HepG2 (cell line): ENCODE data around the gene DDT. TPM values are rescaled to one million over a fixed set of nuclear protein-coding genes. Genes with fewer than 3 reads are reported as not detected.

Experiments
- ATAC-seq: fragments of 200-7000 bp; cut with Tn5 transposase; 3 replicates; pipeline ENCODE4 v1.9.1; 2020; ENCODE audit warnings: mild to moderate bottlenecking, moderate library complexity
- BruUV-seq: library from RNA; stranded (reverse); fragments of 400-500 nt; replicated peaks from 2 replicates; lab custom pipeline; 2021; lab: Mats Ljungman, UMichigan
- CTCF ChIA-PET: fragments of 300-600 bp; formaldehyde crosslinking; extraction: SDS; loops from one replicate; lab custom pipeline; 2021; ENCODE audit warnings: low total read pairs, inconsistent platforms, low intra/inter-chr PET ratio; lab: Yijun Ruan, JAX
- POLR2A ChIA-PET: fragments of 350-600 bp; sonication (Branson Sonifier 250); formaldehyde crosslinking; loops from one replicate; lab custom pipeline; 2020; ENCODE audit warnings: antibody characterized with exemption, inconsistent platforms; lab: Yijun Ruan, JAX
- DNase-seq: peaks from one replicate; pipeline ENCODE4 v3.0.0-alpha.2; 2015; ENCODE audit warnings: low spot score
- FAIRE-seq: peaks from 3 replicates; lab custom pipeline; 2011; peaks lifted over from hg19 to GRCh38; lab: Jason Lieb, UNC
- H2AFZ ChIP-seq: one replicate; pipeline ENCODE4 v1.6.1; 2011; ENCODE audit warnings: low read length, inconsistent platforms
- H3K27ac ChIP-seq: fragments of 300-600 bp; 3 replicates; pipeline ENCODE4 v1.8.0; 2011; ENCODE audit warnings: mixed run types, mild to moderate bottlenecking, mixed read lengths, low read length, inconsistent platforms; ENCODE audit not compliant: insufficient read depth; ENCODE audit errors: extremely low read length
- H3K27me3 ChIP-seq, 2 experiments: fragments of 200-600 bp in 1 of 2; 2 replicates in 1 of 2; 3 replicates in 1 of 2; pipeline versions ENCODE4 v1.6.0 to v1.8.0; 2011; ENCODE audit warnings: low read length in 2 of 2, mild to moderate bottlenecking in 2 of 2, moderate library complexity in 2 of 2, inconsistent platforms in 1 of 2; ENCODE audit not compliant: insufficient read depth in 2 of 2, control insufficient read depth in 1 of 2
- H3K36me3 ChIP-seq, 2 experiments: fragments of 200-600 bp in 1 of 2; replicated peaks in 1 of 2; 2 replicates in 1 of 2; 3 replicates in 1 of 2; pipeline versions ENCODE4 v1.5.1 to v1.8.0; 2011; ENCODE audit warnings: low read length in 2 of 2, inconsistent platforms in 1 of 2; ENCODE audit not compliant: insufficient read depth in 2 of 2, control insufficient read depth in 1 of 2
- H3K4me1 ChIP-seq: 2 replicates; pipeline ENCODE4 v1.5.1; 2012; ENCODE audit warnings: low read length, inconsistent platforms; ENCODE audit not compliant: insufficient read depth
- H3K4me2 ChIP-seq: 2 replicates; pipeline ENCODE4 v1.6.0; 2011; ENCODE audit warnings: low read depth, low read length, inconsistent platforms
- H3K4me3 ChIP-seq, 3 experiments: fragments of 200-600 bp in 1 of 3; sonication (generic), shearing (Covaris generic) in 1 of 3; replicated peaks in 1 of 3; 2 replicates each; pipeline ENCODE4 v1.5.1; 2011 to 2016; ENCODE audit warnings: low read length in 3 of 3, inconsistent platforms in 2 of 3, low read depth in 2 of 3, mild to moderate bottlenecking in 2 of 3, control low read depth in 1 of 3, mixed read lengths in 1 of 3; ENCODE audit not compliant: insufficient read depth in 1 of 3
- H3K79me2 ChIP-seq: one replicate; pipeline ENCODE4 v1.6.1; 2011; ENCODE audit warnings: low read length, inconsistent platforms; ENCODE audit not compliant: insufficient read depth
- H3K9ac ChIP-seq: 2 replicates; pipeline ENCODE4 v1.6.0; 2011; ENCODE audit warnings: mild to moderate bottlenecking, low read depth, low read length, inconsistent platforms; ENCODE audit not compliant: insufficient read depth
- H3K9me3 ChIP-seq: 2 replicates; pipeline ENCODE4 v1.5.1; 2012; ENCODE audit warnings: mild to moderate bottlenecking, low read length
- H4K20me1 ChIP-seq: 2 replicates; pipeline ENCODE4 v1.6.0; 2011; ENCODE audit warnings: inconsistent platforms, mild to moderate bottlenecking, low read length, moderate library complexity; ENCODE audit not compliant: insufficient read depth
- AGO2 ChIP-seq: fragments of 200-400 bp; formaldehyde crosslinking; optimal IDR thresholded peaks from 2 replicates; pipeline ENCODE3; 2017; ENCODE audit warnings: mild to moderate bottlenecking, low read depth, low read length, moderate library complexity
- FOXC1 ChIP-seq: sonication (generic); formaldehyde crosslinking; IDR thresholded peaks from 2 replicates; pipeline ENCODE4 v1.8.0; 2022; ENCODE audit warnings: mild to moderate bottlenecking, missing genetic modification reagents, borderline replicate concordance
- GFI1 ChIP-seq: sonication (generic); formaldehyde crosslinking; IDR thresholded peaks from 2 replicates; pipeline ENCODE4 v1.5.0; 2020; ENCODE audit warnings: missing genetic modification reagents, mild to moderate bottlenecking, borderline replicate concordance
- MBNL3 ChIP-seq: fragments of 250-450 bp; sonication (Bioruptor Pico); conservative IDR thresholded peaks from 2 replicates; pipeline ENCODE4 v1.8.0; 2022; ENCODE audit warnings: mild to moderate bottlenecking, inconsistent platforms
- MTA1 ChIP-seq: sonication (generic); formaldehyde crosslinking; IDR thresholded peaks from 2 replicates; pipeline ENCODE4 v1.4.0; 2020; ENCODE audit warnings: missing genetic modification reagents, mild to moderate bottlenecking, borderline replicate concordance
- NKX3-1 ChIP-seq: sonication (generic); formaldehyde crosslinking; IDR thresholded peaks from 2 replicates; pipeline ENCODE4 v1.5.0; 2020; ENCODE audit warnings: missing genetic modification reagents
- ZNF383 ChIP-seq: sonication (generic); formaldehyde crosslinking; IDR thresholded peaks from 2 replicates; pipeline ENCODE4 v1.4.0; 2020; ENCODE audit warnings: missing genetic modification reagents, mild to moderate bottlenecking, borderline replicate concordance
- ZNF672 ChIP-seq: sonication (generic); formaldehyde crosslinking; IDR thresholded peaks from 2 replicates; pipeline ENCODE4 v1.8.1; 2022; ENCODE audit warnings: missing genetic modification reagents
- ZSCAN20 ChIP-seq: sonication (generic); formaldehyde crosslinking; IDR thresholded peaks from 2 replicates; pipeline ENCODE4 v1.4.0; 2020; ENCODE audit warnings: missing genetic modification reagents, mild to moderate bottlenecking, borderline replicate concordance
- WGBS: methylation state at CpG from one replicate; pipeline ENCODE4 v1.1.6; 2017; ENCODE audit warnings: low lambda C conversion rate; 5-methylcytosine and 5-hydroxymethylcytosine counted together
- in situ Hi-C: cut with HindIII; loops from 2 replicates; pipeline ENCODE4 v1.10.0; 2017; ENCODE audit warnings: low pct_unique_long_range_greater_than_20kb; ENCODE audit not compliant: extremely low pct_ligation_motif_present
- intact Hi-C: fragments of 100-400 bp; cut with micrococcal nuclease; formaldehyde crosslinking; loops from one replicate; pipeline ENCODE4 v1.10.0; 2022; ENCODE audit not compliant: unreplicated experiment
- polyA plus RNA-seq, 8 experiments: library from polyadenylated mRNA; depleted of rRNA in 3 of 8; stranded (reverse) in 7 of 8; unstranded in 1 of 8; fragments of >200 nt; fragmentation: Illumina TruSeq in 4 of 8; extraction: Trizol in 4 of 8; gene quantifications; 2 replicates each; pipeline versions ENCODE4 v1.2.1 to v1.2.3, GENCODE V29; 2011 to 2016; ENCODE audit warnings: low read depth in 4 of 8, missing spikeins in 1 of 8, mixed read lengths in 1 of 8; ENCODE audit not compliant: insufficient read depth in 1 of 8
- total RNA-seq, 5 experiments: library from RNA; depleted of rRNA; stranded (reverse); fragments of >200 nt; fragmentation: Illumina TruSeq; extraction: Trizol; gene quantifications; 2 replicates each; pipeline ENCODE4 v1.2.3, GENCODE V29; 2016; ENCODE audit warnings: low read depth in 1 of 5
- TF ChIP-seq, protein P1 (sequence below): sonication (generic); formaldehyde crosslinking; IDR thresholded peaks from 2 replicates; pipeline ENCODE4 v1.4.0; 2020; ENCODE audit warnings: mild to moderate bottlenecking, missing genetic modification reagents
- TF ChIP-seq, protein P2 (sequence below): sonication (generic); formaldehyde crosslinking; IDR thresholded peaks from 2 replicates; pipeline ENCODE4 v1.4.0; 2020; ENCODE audit warnings: missing genetic modification reagents, mild to moderate bottlenecking, borderline replicate concordance
- TF ChIP-seq, protein P3 (sequence below): IDR thresholded peaks from 2 replicates; pipeline ENCODE4 v1.6.1; 2016; ENCODE audit warnings: missing compliant biosample characterization, missing genetic modification reagents, borderline replicate concordance
- TF ChIP-seq, protein P4 (sequence below): sonication (generic); IDR thresholded peaks from 2 replicates; pipeline ENCODE4 v1.6.1; 2016; ENCODE audit warnings: low read depth, borderline replicate concordance
- TF ChIP-seq, protein P5 (sequence below): sonication (generic); formaldehyde crosslinking; conservative IDR thresholded peaks from 2 replicates; pipeline ENCODE4 v1.4.0; 2020; ENCODE audit warnings: missing genetic modification reagents

DDT gene
- total and polyA plus RNA-seq, 2 of the 13 experiments (the other 11 are each of a cell fraction or from before 2014, with no cell fraction given): 143 to 181 TPM

DNA sequence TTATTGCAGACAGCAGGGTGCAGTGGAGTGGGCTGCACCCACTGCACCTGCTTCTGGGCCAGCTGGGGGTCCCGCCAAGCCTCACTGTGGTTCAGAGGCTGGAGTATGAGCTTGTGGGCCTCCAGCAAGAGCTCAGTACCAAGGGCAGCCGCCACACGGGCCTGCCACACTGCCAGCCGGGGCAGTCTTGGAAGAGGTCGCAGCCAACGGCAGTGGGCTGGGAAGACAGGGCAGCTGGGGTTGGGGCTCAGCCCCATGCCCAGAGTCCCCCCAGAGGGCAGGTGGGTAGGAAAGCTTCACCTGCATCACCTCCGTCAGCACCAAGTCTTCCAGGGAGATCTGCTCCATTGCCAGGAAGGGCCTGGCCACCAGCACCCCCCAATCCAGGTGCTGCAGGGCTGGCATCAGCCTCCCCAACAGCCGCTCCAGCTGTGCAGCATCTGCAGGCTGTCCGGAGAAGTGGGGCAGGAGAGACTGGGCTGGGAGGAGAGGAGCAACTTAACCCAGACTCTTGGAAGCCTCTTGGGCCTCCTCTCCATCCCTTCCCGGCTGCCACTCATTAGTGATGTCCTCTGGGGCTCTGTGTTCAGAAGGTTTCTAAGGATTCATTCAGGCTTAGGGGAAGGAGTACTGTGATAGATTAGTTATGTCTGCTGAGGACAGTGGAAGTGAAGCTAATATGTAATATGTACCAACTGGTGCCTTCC, 32.1 kb upstream of the DDT start:
- intact Hi-C loops: no loop called here
- H3K27ac ChIP-seq: no peak overlapping the region
- no peak overlapping the region for H3K9ac ChIP-seq
- H2AFZ ChIP-seq: no peak overlapping the region
- H3K27me3 ChIP-seq: no peaks in the 10 kb centered on the region; a peak in 1 of 5 replicates
- no peaks in the 10 kb centered on the region for H3K9me3 ChIP-seq
- no peak overlapping the region for H3K4me3 ChIP-seq
- H4K20me1 ChIP-seq: no peaks in the 10 kb centered on the region
- FAIRE-seq (no peak), ATAC-seq (no peak), DNase-seq (no peak)
- WGBS: 56% methylated on average over 6 of the region's 10 CpGs
- H3K4me2 ChIP-seq: no peak overlapping the region
- peaks cover under 1% of the 10 kb centered on the region for H3K79me2 ChIP-seq
- peaks cover 87% of the 10 kb centered on the region for H3K4me1 ChIP-seq
- POLR2A ChIA-PET: no interaction called here
- H3K36me3 ChIP-seq: no peaks in the 10 kb centered on the region
- BruUV-seq: no TSS peak
- in situ Hi-C loops: loop anchor here (5.0 kb wide), 1 partner anchor 69 kb away; no protein-coding TSS in a partner anchor
- CTCF ChIA-PET: no interaction called here
- TF ChIP-seq FOXC1 (CRISPR knock-in tag) (no peak), ZSCAN20 (CRISPR knock-in tag) (no peak), AGO2 (peak; percentile 73), ZNF672 (CRISPR knock-in tag) (no peak), NKX3-1 (CRISPR knock-in tag) (no peak), GFI1 (CRISPR knock-in tag) (no peak), MTA1 (CRISPR knock-in tag) (no peak), MBNL3 (no peak), ZNF383 (CRISPR knock-in tag) (no peak)
- TF ChIP-seq, protein P1, sequence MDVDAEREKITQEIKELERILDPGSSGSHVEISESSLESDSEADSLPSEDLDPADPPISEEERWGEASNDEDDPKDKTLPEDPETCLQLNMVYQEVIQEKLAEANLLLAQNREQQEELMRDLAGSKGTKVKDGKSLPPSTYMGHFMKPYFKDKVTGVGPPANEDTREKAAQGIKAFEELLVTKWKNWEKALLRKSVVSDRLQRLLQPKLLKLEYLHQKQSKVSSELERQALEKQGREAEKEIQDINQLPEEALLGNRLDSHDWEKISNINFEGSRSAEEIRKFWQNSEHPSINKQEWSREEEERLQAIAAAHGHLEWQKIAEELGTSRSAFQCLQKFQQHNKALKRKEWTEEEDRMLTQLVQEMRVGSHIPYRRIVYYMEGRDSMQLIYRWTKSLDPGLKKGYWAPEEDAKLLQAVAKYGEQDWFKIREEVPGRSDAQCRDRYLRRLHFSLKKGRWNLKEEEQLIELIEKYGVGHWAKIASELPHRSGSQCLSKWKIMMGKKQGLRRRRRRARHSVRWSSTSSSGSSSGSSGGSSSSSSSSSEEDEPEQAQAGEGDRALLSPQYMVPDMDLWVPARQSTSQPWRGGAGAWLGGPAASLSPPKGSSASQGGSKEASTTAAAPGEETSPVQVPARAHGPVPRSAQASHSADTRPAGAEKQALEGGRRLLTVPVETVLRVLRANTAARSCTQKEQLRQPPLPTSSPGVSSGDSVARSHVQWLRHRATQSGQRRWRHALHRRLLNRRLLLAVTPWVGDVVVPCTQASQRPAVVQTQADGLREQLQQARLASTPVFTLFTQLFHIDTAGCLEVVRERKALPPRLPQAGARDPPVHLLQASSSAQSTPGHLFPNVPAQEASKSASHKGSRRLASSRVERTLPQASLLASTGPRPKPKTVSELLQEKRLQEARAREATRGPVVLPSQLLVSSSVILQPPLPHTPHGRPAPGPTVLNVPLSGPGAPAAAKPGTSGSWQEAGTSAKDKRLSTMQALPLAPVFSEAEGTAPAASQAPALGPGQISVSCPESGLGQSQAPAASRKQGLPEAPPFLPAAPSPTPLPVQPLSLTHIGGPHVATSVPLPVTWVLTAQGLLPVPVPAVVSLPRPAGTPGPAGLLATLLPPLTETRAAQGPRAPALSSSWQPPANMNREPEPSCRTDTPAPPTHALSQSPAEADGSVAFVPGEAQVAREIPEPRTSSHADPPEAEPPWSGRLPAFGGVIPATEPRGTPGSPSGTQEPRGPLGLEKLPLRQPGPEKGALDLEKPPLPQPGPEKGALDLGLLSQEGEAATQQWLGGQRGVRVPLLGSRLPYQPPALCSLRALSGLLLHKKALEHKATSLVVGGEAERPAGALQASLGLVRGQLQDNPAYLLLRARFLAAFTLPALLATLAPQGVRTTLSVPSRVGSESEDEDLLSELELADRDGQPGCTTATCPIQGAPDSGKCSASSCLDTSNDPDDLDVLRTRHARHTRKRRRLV: no peak
- TF ChIP-seq, protein P2, sequence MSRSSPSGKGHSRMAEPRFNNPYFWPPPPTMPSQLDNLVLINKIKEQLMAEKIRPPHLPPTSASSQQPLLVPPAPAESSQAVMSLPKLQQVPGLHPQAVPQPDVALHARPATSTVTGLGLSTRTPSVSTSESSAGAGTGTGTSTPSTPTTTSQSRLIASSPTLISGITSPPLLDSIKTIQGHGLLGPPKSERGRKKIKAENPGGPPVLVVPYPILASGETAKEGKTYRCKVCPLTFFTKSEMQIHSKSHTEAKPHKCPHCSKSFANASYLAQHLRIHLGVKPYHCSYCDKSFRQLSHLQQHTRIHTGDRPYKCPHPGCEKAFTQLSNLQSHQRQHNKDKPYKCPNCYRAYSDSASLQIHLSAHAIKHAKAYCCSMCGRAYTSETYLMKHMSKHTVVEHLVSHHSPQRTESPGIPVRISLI (CRISPR knock-in tag): no peak
- TF ChIP-seq, protein P3, sequence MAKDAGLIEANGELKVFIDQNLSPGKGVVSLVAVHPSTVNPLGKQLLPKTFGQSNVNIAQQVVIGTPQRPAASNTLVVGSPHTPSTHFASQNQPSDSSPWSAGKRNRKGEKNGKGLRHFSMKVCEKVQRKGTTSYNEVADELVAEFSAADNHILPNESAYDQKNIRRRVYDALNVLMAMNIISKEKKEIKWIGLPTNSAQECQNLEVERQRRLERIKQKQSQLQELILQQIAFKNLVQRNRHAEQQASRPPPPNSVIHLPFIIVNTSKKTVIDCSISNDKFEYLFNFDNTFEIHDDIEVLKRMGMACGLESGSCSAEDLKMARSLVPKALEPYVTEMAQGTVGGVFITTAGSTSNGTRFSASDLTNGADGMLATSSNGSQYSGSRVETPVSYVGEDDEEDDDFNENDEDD: no peak
- TF ChIP-seq, protein P4, sequence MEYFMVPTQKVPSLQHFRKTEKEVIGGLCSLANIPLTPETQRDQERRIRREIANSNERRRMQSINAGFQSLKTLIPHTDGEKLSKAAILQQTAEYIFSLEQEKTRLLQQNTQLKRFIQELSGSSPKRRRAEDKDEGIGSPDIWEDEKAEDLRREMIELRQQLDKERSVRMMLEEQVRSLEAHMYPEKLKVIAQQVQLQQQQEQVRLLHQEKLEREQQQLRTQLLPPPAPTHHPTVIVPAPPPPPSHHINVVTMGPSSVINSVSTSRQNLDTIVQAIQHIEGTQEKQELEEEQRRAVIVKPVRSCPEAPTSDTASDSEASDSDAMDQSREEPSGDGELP: no peak
- TF ChIP-seq, protein P5, sequence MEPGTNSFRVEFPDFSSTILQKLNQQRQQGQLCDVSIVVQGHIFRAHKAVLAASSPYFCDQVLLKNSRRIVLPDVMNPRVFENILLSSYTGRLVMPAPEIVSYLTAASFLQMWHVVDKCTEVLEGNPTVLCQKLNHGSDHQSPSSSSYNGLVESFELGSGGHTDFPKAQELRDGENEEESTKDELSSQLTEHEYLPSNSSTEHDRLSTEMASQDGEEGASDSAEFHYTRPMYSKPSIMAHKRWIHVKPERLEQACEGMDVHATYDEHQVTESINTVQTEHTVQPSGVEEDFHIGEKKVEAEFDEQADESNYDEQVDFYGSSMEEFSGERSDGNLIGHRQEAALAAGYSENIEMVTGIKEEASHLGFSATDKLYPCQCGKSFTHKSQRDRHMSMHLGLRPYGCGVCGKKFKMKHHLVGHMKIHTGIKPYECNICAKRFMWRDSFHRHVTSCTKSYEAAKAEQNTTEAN: no peak
